RPMI8226 (cell line): ENCODE measurements around the gene LRPAP1.
A peak's percentile ranks its signal among the peaks of the same experiment; 100 is the strongest.

Source experiments
- DNase-seq: peaks from one replicate; pipeline ENCODE4 v3.0.0-alpha.2; 2015

The LRPAP1 gene

GRCh38 chr4:3498901-3499510 is 33.2 kb downstream of the LRPAP1 start:
- no peak for DNase-seq

GRCh38 chr4:3498407-3498806 is 33.8 kb downstream of the LRPAP1 start:
- DNase-seq = no peak

- no peak for DNase-seq
Observed at GRCh38 chr4:3497523-3498389, 34.5 kb downstream of the LRPAP1 start.

GRCh38 chr4:3497095-3497494 is 35.1 kb downstream of the LRPAP1 start:
- no peak for DNase-seq

GRCh38 chr4:3496021-3496420 is 36.2 kb downstream of the LRPAP1 start:
- DNase-seq = no peak

DNA sequence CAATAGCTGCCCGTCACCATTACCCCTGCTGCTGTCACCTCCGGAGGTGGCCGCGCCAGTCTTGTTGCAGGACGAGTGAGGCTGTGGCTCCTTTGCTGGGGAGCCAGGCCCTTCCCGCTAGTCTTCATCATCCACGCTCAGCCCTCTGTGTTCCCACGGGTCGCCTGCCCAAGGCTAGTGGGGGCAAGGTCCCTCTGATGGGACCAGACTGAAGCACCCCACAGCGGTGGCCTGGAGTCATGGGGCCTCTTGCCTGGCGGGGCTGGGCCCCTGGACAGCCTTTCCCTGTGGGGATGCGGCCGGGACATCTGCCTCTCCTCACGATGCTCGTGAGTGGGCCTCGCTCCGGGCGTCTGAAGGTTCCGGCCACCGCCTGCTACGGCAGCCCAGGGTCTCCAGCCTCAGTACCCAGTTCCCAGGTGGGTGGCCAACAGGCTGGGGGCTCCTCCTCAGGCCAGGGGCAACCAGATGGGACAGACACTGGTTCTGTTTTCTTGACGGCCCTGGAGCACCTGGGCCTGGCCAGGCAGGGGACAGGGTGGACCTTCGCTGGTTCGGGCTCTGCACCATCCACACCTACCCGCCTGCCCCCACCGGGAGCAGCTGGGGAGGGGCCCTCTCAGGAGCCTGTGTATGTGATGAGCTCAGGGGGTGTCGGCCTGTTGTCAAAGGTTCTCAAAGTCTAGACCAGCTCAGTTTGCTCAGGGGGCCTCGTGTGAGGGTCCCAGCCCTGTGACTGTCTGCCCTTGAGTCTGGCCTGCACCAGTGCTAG is 36.8 kb downstream of the LRPAP1 start:
- no peak for DNase-seq

GRCh38 chr4:3494462-3494871 is 37.8 kb downstream of the LRPAP1 start:
- no peak for DNase-seq

DNA sequence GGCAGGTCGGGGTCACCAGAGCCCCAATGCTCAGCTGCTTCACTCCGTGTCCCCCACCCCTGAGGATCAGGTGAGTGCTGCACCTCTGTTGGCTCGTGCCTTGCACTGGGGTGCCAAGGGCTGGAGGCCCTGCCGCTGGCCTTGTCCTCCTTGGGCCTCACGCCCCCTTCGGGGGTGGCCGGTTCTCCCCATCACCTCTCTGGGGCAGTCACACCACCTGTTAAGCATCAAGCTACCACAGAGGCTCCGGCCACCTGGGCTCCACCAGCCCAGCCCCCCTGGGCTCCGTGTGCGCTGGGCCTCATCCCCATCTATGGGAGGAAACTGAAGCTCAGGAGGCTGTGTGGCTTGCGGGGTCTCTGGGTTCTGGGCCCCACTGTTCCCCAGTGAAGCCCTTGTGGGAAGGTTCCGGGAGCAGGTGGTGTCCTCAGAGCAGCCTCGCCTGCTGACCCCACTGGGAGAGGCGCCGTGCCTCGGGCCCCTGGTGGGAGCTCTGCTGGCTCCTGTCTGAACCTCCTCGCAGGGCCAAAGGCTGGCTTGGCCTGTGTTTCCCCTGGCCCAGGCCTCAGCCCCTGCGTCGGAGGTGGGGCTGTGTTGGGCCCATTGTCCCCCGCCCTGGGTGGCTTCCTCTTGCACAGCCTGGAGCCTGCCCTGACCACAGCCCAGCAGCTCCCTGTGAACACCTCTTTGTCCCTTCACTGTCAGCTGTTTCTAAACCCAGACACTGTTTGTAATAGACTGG is 38.3 kb downstream of the LRPAP1 start:
- DNase-seq = no peak

GRCh38 chr4:3492741-3493719 is 39.2 kb downstream of the LRPAP1 start:
- DNase-seq = no peak

DNA sequence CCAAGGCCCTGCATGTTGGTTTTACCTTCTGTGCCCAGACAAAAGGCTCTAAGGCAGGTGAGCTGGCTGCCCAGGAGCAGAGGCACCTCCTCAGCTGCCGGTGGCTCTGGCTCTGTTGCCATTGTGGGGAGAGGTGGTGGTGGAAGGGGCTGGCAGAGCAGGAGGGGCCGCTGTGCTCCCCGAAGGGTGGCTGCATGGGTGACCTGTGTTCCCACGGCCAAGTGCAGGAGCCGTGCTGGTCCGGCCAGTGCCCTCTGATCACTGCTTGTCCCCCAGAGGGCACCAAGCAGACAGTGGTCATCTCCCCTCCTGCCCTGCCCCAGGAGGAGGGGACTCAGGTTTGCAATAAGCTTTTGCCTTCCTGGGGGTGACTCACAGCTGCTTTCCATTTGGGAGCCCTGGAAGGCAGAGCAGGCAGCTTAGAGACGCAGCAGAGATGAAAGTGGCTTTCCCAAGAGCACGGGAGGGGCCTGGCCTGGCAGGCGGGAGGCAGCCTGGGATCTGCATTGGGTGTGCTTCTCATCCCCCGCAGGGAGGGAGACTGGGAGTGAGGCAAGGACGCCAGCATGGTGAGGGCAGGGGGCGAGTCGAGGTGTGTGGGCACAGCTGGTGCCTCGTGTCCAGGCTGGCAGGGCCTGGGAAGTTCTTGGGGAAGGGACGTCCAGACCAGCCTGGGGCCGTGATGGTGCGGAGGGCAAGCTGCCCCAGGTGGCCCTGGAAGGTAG is 40.4 kb downstream of the LRPAP1 start:
- DNase-seq = no peak

DNA sequence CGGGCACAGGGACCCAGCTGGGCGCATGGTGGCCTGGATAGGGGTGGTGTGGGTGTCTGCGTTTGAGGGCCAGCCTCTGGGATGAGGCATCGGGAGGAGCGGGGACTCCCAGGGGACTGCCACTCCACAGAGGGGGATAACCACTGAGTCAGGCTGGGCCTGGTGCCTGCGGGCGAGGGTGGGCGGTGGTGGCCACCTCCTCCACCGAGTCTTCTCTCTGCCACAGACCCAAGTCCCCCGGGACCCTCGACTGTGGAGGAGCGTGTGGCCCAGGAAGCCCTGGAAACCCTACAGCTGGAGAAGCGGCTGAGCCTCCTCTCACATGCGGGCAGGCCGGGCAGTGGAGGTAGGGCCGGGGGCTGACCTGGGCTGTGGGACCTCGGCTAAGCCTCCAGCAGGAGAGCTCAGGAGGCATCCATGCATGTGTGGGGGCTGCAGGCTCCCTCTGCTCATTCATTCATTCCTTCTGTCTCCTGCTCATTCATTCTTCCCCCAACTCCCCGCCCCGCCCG is 42.7 kb downstream of the LRPAP1 start:
- no peak for DNase-seq

DNA sequence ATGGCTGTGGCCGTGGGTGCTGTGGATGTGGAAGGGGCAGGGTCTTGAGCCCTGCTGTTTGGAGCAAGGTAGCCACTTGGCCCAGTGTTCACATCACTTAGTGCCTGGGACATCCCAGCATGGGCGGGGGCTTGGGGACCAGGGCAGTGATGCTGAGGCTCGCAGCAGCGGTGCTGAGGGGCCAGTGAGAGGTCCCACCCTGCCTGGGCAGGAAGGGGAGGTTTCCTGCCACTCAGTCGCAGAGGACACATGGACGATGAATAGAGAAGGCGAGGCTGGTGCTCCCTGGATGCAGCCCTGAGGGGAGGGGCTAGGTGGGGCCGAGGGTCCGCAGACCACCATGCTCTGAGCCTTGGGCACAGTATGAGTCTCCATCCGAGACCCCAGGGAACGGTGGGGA is 43.4 kb downstream of the LRPAP1 start:
- no peak for DNase-seq

- DNase-seq = no peak
Observed at GRCh38 chr4:3487861-3488260, 44.4 kb downstream of the LRPAP1 start.

DNA sequence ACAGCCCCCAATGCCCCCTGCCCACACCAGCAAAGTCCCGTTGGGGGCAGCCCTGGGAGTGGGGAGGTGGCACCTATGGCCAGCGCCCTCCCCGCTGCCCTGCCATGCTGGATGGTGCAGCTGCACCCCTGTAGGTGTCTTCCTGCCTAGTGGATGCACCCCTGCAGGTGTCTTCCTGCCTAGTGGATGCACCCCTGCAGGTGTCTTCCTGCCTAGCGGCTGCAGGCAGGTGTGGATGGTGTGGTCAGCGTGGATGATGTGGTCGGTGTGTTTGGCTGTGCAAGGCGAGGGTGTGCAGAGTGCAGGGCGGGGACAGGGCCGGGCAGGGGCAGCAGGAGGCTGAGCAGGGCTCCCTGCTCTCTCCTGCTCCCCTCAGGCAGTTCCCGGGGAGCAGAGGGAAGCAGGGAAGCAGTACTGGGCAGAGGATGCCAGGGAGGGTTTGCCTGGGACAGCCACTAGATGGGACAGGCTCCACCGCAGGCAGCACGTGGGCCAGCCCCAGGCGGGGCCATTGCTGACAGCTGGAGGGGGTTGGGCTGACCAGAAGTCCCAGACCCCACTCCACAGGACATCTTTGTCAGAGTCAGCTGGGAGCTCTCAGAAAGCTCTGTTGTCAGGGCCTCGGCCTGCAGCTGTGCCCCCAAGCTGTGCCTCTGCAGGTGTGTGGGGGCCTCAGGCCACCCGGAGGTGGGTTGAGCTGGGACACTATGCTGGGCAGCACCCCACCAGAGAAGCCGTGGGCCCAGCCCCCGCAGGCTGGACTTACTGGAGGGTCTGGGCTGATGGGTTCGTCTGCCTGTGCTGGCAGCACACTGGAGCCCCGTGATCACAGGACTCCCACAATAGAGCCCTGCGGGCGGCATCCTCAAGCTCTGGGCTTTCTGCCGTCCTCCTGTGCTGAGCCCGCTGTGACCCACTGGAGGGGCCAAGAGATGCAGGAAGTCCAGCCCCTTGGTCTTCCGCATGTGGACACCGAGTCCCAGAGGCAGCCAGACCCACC is 45.4 kb downstream of the LRPAP1 start:
- peak; percentile 44 for DNase-seq

GRCh38 chr4:3485886-3486540 is 46.2 kb downstream of the LRPAP1 start:
- DNase-seq = peak; percentile 44

DNA sequence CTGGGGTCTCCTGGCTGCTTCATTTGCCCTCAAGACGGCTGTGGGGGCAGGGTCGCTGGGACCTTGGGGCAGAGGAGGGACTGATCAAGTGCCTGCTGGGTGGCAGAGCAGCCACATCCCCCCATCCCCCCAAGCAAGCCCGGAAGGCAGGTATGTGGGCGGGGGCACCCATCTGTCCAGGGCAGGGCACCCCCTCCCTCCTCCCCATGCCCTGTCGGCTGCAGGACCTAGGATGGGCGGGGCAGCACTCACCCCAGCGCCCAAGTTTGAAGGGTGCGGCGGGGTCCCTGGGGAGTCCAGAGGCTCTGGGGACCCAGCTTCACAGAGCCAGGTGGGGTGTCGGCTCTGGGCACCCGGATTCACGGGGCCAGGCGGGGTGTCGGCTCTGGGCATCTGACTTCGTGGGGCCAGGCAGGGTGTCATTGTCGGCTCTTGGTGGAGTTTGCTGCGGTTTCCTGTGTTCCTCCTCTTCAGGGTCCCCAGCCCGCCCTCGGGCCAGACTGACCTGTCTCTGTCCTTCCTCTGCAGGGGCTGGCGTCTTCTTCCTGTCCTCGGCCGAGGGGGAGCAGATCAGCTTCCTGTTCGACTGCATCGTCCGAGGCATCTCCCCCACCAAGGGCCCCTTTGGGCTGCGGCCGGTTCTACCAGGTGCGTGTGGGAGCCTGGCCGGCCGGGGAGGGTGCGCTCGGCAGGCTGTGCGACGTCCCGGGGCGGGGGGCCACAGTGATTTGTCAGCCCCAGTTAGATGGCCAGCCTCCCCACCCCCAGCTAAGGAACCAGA is 47.0 kb downstream of the LRPAP1 start:
- DNase-seq = peak; percentile 39

DNA sequence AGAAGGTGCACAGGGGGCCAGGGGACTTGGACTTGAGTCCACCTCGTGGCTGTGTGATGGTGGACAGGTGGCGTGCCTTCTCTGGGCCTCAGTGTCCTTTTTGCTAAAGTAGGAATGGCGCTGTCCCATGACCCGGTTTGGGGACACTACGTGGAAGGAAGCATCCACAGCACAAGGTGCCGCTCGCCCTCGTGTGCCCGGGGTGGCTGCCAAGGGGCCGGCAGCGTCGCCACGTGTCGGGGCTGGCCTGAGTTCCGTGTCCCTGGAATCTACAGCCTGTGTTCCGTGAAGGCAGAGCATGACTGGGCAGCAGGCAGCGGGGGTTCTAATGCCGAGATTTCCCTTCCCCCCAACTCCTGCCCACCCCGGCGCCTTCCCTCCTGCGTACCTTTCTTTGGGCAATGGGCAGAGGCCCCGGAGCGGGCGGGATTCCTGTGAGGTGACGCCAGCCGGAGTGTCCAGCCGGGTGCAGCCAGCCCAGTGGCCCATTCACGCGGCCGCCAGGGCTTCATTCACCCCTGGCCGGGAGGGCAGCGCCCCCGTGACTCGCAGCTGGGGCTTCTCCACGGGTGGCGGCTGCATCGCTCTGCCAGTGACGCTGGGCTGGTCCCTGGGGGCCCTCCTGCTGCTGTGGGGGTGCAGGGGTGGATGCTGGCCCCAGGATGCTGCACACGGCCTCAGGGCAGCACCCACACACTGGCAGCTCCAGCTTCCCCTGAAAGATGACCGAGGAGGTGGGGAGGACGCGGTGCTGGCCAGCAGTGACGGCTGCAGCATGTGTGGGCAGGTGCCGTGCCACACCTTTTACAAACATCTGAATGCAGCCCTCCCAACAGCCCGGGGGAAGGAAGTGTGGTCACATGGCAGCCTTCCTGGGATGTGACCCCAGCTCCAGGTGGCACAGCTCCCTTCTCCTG is 47.9 kb downstream of the LRPAP1 start:
- no peak for DNase-seq
